PC-3 (cell line): ENCODE results near the gene MRPL20. TPM values are rescaled to one million over a fixed set of nuclear protein-coding genes. Genes with fewer than 3 reads are reported as not detected.
A peak's percentile ranks its signal among the peaks of the same experiment; 100 is the strongest.

Experiments
- ATAC-seq: fragments of 200-7000 bp; cut with Tn5 transposase; 2 replicates; pipeline ENCODE4 v1.9.1; 2020; ENCODE audit warnings: mild to moderate bottlenecking, moderate library complexity
- BruUV-seq: library from RNA; stranded (reverse); fragments of 400-500 nt; replicated peaks from 2 replicates; lab custom pipeline; 2021; lab: Mats Ljungman, UMichigan
- CTCF ChIA-PET: fragments of 300-600 bp; sonication (Branson Sonifier 250); formaldehyde crosslinking; loops from one replicate; lab custom pipeline; 2022; ENCODE audit warnings: antibody characterized with exemption; lab: Charles Lee
- POLR2A ChIA-PET: fragments of 300-600 bp; sonication (Branson Sonifier 250); formaldehyde crosslinking; loops from one replicate; lab custom pipeline; 2022; ENCODE audit warnings: antibody characterized with exemption; ENCODE audit not compliant: unreplicated experiment; lab: Charles Lee
- DNase-seq: peaks from one replicate; pipeline ENCODE4 v3.0.0-alpha.2; 2015
- H2AFZ ChIP-seq: fragments of 300-600 bp; sonication (generic); 2 replicates; pipeline ENCODE4 v1.6.0; 2016; ENCODE audit warnings: antibody characterized with exemption, low read length
- H3F3A ChIP-seq: fragments of 300-600 bp; sonication (generic); one replicate; pipeline ENCODE4 v1.6.0; 2017; ENCODE audit warnings: antibody characterized with exemption, low read length, control low read depth, mild to moderate bottlenecking; ENCODE audit not compliant: unreplicated experiment
- H3K27ac ChIP-seq: fragments of 300-600 bp; sonication (generic); 2 replicates; pipeline ENCODE4 v1.5.1; 2016; ENCODE audit warnings: mild to moderate bottlenecking, low read length
- H3K27me3 ChIP-seq: fragments of 300-600 bp; sonication (generic); 2 replicates; pipeline ENCODE4 v1.6.1; 2016; ENCODE audit warnings: low read length, mixed read lengths
- H3K36me3 ChIP-seq: fragments of 300-600 bp; sonication (generic); 2 replicates; pipeline ENCODE4 v1.6.1; 2016; ENCODE audit warnings: low read depth, mixed run types, low read length, mixed read lengths
- H3K4me1 ChIP-seq: fragments of 300-600 bp; sonication (generic); 2 replicates; pipeline ENCODE4 v1.5.1; 2016; ENCODE audit warnings: low read length; ENCODE audit not compliant: insufficient read depth
- H3K4me2 ChIP-seq: fragments of 300-600 bp; sonication (generic); 2 replicates; pipeline ENCODE4 v1.6.0; 2016; ENCODE audit warnings: low read length
- H3K4me3 ChIP-seq: fragments of 300-600 bp; sonication (generic); 2 replicates; pipeline ENCODE4 v1.5.1; 2016; ENCODE audit warnings: mild to moderate bottlenecking, low read length, mixed read lengths
- H3K79me2 ChIP-seq: fragments of 300-600 bp; sonication (generic); 2 replicates; pipeline ENCODE4 v1.6.1; 2017; ENCODE audit warnings: low read length, mixed read lengths
- H3K9ac ChIP-seq: fragments of 300-600 bp; sonication (generic); 2 replicates; pipeline ENCODE4 v1.6.0; 2016; ENCODE audit warnings: mild to moderate bottlenecking, low read length
- H3K9me2 ChIP-seq: fragments of 300-600 bp; sonication (generic); replicated peaks from 2 replicates; pipeline ENCODE4 v1.6.1; 2016; ENCODE audit warnings: mixed run types, low read length, mixed read lengths
- H3K9me3 ChIP-seq: fragments of 300-600 bp; sonication (generic); 2 replicates; pipeline ENCODE4 v1.6.1; 2016; ENCODE audit warnings: low read length, mixed read lengths
- H4K20me1 ChIP-seq: fragments of 300-600 bp; sonication (generic); 2 replicates; pipeline ENCODE4 v1.6.1; 2016; ENCODE audit warnings: low read length, mixed read lengths
- EZH2 ChIP-seq: fragments of 300-600 bp; sonication (generic); IDR thresholded peaks from one replicate; pipeline ENCODE4 v1.6.1; 2017; ENCODE audit warnings: antibody characterized with exemption, mild to moderate bottlenecking, low read length; ENCODE audit not compliant: unreplicated experiment
- EZH2phosphoT487 ChIP-seq: fragments of 300-600 bp; sonication (generic); IDR thresholded peaks from 2 replicates; pipeline ENCODE4 v1.6.1; 2018; ENCODE audit warnings: mild to moderate bottlenecking, antibody characterized with exemption, low read length, borderline replicate concordance
- intact Hi-C: fragments of 100-400 bp; cut with micrococcal nuclease; formaldehyde crosslinking; loops from 2 replicates; pipeline ENCODE4 v1.9.0; 2023
- total RNA-seq: library from RNA; depleted of rRNA; stranded (reverse); fragments of >200 nt; gene quantifications from 2 replicates; pipeline ENCODE4 v1.2.3, GENCODE V29; 2014
- TF ChIP-seq, protein P1 (sequence below): fragments of 300-600 bp; sonication (generic); conservative IDR thresholded peaks from 2 replicates; pipeline ENCODE4 v1.5.1; 2017; ENCODE audit warnings: antibody characterized with exemption, low read depth, mild to moderate bottlenecking, low read length

Gene MRPL20
- total RNA-seq, 1 experiment from 2014 or later = 506 TPM

DNA sequence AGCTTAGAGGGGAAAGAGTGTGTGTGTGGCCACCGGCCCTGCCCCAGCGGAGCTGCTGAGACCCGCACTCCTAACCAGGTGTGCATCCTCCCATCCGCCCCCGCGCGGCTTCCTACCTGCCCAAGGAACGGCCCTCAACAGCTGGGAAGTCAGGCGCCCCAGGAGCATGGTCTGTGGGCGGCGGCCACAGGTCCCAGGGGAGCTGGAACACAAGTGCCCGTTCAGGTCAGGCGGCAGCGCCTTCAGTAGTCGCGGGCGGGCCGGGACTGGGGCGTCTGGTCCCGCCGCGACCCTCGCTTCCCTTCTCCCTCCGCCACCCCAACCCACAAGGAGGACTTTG is 32.5 kb downstream of the MRPL20 start:
- Histone ChIP-seq H3K27ac (peak overlapping the region; percentile 77), H3K4me1 (peaks cover 20% of the 10 kb centered on the region), H3K4me2 (peak overlapping the region; percentile 99), H3K36me3 (peaks cover 10% of the 10 kb centered on the region; the same call in 1 of the 2 replicates), H4K20me1 (no peaks in the 10 kb centered on the region), H3K9me3 (no peaks in the 10 kb centered on the region), H3K79me2 (peaks cover 35% of the 10 kb centered on the region), H3K9me2 (no peaks in the 10 kb centered on the region), H3F3A (peaks cover 9% of the 10 kb centered on the region), H3K27me3 (no peaks in the 10 kb centered on the region), H2AFZ (peak overlapping the region; percentile 72), H3K9ac (peak overlapping the region; percentile 98), H3K4me3 (peak overlapping the region; percentile 96)
- DNase-seq (no peak), ATAC-seq (peak; percentile 1)
- CTCF ChIA-PET = interaction anchor here (0.9 to 1.2 kb wide), 3 partner anchors 28 to 131 kb away, joined by 3 to 5 read pairs (median 4); no protein-coding TSS in a partner anchor
- POLR2A ChIA-PET = interaction anchor here (0.8 to 1.2 kb wide), 2 partner anchors 27 kb away, joined by 3 to 4 read pairs; no protein-coding TSS in a partner anchor
- intact Hi-C loops = loop anchor here (2.0 kb wide), 1 partner anchor 30 kb away; no protein-coding TSS in a partner anchor
- TF ChIP-seq, protein P1, sequence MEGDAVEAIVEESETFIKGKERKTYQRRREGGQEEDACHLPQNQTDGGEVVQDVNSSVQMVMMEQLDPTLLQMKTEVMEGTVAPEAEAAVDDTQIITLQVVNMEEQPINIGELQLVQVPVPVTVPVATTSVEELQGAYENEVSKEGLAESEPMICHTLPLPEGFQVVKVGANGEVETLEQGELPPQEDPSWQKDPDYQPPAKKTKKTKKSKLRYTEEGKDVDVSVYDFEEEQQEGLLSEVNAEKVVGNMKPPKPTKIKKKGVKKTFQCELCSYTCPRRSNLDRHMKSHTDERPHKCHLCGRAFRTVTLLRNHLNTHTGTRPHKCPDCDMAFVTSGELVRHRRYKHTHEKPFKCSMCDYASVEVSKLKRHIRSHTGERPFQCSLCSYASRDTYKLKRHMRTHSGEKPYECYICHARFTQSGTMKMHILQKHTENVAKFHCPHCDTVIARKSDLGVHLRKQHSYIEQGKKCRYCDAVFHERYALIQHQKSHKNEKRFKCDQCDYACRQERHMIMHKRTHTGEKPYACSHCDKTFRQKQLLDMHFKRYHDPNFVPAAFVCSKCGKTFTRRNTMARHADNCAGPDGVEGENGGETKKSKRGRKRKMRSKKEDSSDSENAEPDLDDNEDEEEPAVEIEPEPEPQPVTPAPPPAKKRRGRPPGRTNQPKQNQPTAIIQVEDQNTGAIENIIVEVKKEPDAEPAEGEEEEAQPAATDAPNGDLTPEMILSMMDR = no peak
- TF ChIP-seq EZH2phosphoT487 = no peak
- TF ChIP-seq EZH2 = no peak
- no TSS peak for BruUV-seq

DNA sequence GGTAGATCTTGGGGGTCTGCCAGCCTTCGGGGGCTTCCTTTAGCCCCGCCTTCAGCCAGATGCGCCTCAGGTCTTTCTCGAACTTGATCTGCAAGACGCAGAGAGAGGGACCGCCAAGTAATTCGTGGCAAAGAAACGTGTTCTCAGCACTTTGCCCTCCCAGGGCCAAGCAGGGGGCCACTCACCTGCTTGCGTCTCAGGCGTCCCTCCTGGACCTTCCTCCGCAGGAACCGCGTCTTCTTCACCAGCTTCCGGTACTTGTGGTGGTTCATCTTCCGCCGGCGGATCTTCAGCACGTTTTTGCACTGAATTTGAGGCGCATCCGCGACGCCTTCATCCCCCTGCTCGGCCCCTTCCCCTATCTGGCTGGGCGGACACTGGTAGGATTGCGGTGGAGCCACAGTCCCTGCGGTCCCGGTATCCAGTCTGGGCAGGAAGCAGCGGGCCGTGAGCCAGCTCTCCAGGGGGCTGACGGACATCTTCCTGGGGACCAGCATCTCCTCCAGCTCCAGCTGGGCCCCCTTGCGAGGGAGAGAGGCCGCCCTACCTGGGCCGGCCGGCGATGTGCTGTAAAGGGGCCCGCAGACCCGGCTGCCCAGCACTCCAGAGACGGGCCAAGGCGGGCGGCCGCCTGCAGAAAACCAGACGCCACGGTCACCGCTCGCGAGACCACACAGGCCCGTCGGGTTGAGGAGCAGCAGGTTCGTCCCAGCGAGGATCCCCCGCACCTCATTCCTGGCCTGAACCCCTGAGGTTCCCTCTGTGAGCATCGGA is 33.1 kb downstream of the MRPL20 start:
- Histone ChIP-seq H3K9me2 (no peaks in the 10 kb centered on the region), H3K4me3 (peak overlapping the region; percentile 96), H4K20me1 (no peaks in the 10 kb centered on the region), H3K9me3 (no peaks in the 10 kb centered on the region), H3K9ac (peak overlapping the region; percentile 98), H3K36me3 (peaks cover 10% of the 10 kb centered on the region; the same call in 1 of the 2 replicates), H3K4me1 (peaks cover 20% of the 10 kb centered on the region), H3K4me2 (peak overlapping the region; percentile 99), H2AFZ (no peak overlapping the region), H3K27ac (no peak overlapping the region), H3K27me3 (no peaks in the 10 kb centered on the region), H3K79me2 (peaks cover 35% of the 10 kb centered on the region), H3F3A (peaks cover 9% of the 10 kb centered on the region)
- no peak for DNase-seq
- TF ChIP-seq EZH2 = no peak
- TF ChIP-seq, protein P1 = no peak
- no peak for TF ChIP-seq EZH2phosphoT487
- TSS peak; percentile 69 for BruUV-seq
- POLR2A ChIA-PET = interaction anchor here (0.6 to 1.2 kb wide), 2 partner anchors 26 to 373 kb away, joined by 4 read pairs; no protein-coding TSS in a partner anchor
- CTCF ChIA-PET = interaction anchor here (1.2 kb wide), 1 partner anchor 131 kb away, joined by 3 read pairs; no protein-coding TSS in a partner anchor
- ATAC-seq = no peak
- intact Hi-C loops = loop anchor here (2.0 kb wide), 1 partner anchor 29 kb away; no protein-coding TSS in a partner anchor
